GM19328 (cell line): Measurements from ENCODE around the gene REPS2.

Source experiments
- ATAC-seq: cut with Tn5 transposase; IDR thresholded peaks from one replicate; pipeline ENCODE4 v1.9.1; 2021; ENCODE audit warnings: mild to moderate bottlenecking, moderate library complexity; ENCODE audit not compliant: unreplicated experiment

Gene REPS2

DNA sequence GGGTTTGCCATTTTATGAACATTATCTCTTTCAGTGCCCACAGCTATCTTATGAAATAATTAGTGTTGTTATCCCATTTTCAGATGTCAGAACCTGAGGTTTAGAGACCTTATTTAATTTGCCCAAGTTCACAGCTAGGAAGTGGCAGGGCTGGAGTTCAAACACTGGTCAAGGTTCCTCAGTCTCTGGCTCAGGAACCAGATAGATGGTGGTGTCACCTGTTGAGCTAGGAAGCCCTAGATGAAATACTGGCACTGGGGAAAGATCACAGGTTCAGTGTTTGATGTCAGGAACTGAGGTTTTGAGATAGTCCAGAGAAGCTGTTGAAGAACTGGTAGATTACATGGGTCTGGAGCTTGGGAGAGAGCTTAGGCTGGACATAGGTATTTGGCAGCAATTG is 85.4 kb downstream of the REPS2 start:
- no peak for ATAC-seq

DNA sequence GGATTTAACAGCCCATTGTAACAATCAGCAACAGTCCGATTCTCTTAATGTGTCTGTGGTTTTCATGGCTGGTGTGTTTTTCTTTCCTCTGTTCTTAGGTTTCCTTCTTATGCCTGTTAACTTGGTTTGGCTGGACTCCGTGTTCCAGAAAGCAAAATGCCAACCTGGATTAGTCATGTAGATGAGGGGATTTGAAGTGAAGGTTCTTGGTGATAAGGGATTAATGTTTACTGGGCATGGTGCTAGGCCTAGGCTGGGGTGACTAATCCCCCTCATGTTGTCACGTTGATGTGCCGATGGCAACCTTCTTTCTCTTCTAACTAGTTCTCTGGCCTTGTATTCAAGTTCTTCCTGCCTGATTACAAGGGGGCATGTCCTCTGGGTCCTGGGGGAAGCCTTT is 85.9 kb downstream of the REPS2 start:
- ATAC-seq: no peak

GRCh38 chrX:17033225-17033624 is 86.8 kb downstream of the REPS2 start:
- ATAC-seq: no peak

DNA sequence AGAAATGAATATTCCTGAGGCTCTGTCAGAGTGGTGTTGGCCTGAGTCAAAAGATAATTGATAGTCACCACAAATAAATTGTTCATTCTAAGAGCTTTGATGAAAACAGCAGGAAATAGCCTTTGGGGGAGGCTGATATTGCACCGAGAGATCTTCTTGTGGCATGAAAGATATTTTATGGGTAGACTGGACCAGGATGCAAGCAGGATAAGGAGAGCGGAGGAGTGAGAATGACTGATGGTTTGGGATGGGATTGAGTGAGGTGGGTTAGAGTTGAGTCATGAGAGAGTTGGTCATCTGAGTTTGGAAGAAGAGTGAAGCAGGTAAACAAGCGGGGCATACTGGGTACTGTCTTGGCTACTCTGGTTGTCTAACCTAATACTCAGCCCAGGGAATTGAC is 88.7 kb downstream of the REPS2 start:
- ATAC-seq: no peak

DNA sequence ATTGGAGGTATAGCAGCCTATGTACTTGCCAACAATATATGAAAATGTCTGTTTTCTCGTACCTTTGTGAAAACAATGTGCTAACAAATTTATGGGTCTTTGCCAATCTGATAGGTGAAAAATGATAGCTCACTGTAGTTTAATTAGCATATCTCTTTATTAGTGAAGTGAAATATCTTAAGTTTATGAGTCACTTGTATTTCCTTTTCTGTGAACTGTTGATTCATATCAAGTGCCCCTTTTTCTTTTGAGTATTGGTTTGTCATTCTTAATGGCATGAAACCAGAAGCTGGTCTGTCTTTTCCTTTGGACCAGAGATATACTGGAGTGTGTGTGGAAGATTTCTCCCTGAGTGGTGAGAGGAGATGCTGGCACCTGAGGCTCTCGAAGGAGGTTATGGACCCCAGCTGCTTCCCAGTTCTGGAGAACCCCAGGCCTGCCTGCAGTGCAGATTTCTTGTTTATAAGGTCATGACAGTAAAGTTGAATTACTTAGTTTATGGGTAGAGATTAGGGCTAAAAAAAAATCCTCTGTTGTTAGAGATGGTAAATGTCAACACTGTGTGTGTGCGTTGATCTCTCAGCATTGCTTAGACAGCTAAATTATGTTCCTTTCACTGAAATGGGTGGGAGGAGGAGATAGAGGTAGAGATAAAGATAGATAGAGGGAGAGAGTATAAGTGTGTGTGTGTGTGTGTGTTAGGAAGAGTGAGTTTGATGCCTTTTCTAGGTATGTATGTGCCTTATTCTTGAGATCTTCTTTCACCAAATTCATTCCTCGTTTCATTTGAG is 89.9 kb downstream of the REPS2 start:
- no peak for ATAC-seq

DNA sequence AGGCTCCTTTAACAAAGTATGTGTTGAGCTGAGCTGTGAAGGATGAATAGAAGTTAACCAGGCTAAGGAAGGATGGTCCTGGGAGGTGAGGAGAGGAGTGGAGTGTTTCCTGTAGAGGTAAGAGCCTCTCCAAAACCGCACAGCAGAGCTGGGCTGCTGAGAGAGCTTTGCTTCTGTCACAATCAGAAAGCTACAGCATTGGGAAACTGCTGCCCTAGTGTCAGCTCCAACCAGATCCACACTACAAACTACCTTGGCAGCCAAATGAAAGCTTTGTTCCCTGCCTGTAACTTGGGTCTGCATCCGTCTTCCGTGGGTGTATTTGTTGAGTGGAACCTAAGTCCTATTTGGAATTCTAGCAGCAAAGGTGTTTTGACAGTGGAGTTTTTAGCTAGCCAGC is 91.8 kb downstream of the REPS2 start:
- ATAC-seq: no peak

DNA sequence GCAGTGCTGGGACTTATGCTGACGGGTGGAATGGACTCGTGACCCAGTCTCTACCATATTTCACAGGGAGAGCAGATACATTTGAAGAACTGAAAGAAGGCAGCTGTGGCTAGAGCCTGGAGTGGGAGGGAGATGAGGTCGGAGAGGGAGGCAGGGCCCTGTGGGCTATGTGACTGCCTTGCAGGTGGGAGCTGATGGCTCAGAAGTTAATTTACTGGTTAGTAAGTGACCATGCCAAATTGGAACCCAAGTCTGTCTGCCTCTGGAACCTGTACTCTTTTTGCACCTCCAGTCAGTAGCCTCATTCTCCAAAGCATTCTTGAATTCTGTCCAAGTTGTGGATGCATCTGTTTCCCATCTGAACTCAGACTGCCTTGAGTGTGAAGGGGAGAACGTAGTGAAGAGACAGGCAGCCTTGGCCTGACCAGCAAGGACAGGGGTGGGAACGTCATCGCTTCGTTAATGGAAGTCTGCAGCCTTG is 92.3 kb downstream of the REPS2 start:
- ATAC-seq: no peak

GRCh38 chrX:17039826-17040225 is 93.4 kb downstream of the REPS2 start:
- ATAC-seq: no peak

- ATAC-seq: no peak
Measured at GRCh38 chrX:17040711-17041110, 94.3 kb downstream of the REPS2 start.

DNA sequence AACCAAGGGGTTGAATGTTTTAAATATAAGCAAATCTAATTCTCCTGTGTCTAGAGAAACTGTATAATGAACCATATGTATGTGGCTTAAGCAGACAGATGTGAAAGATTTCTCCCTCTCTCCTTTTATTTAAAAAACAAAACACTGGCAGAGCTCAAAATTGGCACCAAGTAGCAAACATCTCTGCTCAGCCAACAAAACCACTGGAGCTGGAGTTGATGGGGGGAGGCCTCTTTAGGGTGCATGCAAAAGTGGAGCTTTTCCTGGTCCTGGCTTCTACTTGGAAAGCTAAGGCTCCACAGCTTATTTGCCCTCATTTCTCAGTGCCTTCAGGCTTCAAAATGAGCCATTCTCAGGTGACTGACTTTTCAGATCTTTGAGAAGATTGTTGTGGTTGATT is 95.6 kb downstream of the REPS2 start:
- ATAC-seq: no peak

GRCh38 chrX:17046478-17047097 is 100.1 kb downstream of the REPS2 start:
- no peak for ATAC-seq

DNA sequence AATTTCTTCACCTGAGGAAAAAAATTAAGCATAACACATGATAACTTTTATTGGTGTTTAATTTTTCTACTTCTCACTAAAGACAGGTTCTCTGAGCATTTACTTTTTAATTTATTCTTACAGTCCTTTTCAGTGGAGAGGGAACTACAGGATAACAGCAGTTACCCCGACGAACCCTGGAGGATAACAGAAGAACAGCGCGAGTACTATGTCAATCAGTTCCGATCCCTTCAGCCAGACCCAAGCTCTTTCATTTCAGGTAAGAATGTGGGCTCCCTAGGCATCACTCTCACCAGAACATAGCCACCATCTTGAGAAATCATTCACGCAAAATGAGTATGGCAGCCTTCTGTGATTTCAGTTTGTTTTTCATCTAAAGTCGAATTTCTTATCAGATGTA is 100.8 kb downstream of the REPS2 start:
- ATAC-seq: no peak

DNA sequence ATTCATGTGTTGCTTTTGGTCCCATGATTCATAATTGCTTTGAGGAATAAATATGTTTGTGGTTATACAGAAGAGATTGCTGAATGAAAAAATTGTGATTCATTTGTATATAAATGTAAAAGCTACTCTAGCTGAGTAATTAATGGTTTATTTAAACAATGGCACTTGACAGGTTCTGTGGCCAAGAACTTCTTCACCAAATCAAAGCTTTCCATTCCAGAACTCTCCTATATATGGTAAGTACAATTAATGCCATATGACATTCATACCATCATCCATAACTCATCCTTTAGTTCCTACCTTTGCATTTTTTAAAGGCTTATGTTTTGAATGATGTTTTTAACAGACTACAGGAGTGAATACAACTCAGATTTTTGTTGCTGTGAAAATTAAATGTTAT is 105.8 kb downstream of the REPS2 start:
- no peak for ATAC-seq

DNA sequence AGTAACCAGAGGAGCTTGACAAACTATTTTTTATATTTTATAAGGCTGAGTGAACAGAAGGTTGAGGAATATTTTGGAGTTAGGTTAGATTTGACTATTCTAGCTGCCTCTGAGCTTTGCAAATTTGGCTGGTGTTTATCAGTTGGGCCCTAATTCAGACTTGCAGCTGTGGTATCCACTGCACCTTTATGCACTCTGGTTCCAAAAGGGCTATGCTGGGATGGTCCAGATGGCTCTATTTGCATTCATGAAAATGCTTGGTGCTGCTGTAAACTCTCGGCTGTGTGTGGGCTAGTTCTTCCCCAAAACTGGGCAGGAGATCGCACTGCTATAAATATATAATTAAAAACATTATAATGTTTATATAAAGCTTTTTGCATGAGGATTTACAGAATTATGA is 106.3 kb downstream of the REPS2 start:
- ATAC-seq: no peak

DNA sequence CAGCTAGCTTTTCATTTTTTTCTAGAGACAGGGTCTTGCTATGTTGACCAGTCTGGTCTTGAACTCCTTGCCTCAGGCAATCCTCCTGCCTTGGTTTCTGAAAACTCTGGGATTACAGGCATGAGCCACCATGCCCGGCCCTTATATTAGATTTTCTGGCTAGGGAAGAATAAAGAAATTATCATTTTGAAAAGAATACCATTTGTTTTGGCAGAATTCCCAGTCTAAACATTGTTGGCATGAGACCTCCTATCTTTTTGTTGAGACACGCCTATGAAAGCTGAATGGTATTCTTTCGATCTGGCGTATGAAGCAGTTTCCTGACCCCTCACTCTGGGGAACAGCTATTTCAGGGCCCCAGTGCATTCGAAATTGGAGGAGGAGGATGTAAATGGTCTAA is 107.0 kb downstream of the REPS2 start:
- ATAC-seq: no peak

- no peak for ATAC-seq
Measured at GRCh38 chrX:17056868-17057608, 110.6 kb downstream of the REPS2 start.

GRCh38 chrX:17062065-17062464 is 115.6 kb downstream of the REPS2 start:
- ATAC-seq: no peak

GRCh38 chrX:17065100-17065499 is 118.6 kb downstream of the REPS2 start:
- no peak for ATAC-seq

DNA sequence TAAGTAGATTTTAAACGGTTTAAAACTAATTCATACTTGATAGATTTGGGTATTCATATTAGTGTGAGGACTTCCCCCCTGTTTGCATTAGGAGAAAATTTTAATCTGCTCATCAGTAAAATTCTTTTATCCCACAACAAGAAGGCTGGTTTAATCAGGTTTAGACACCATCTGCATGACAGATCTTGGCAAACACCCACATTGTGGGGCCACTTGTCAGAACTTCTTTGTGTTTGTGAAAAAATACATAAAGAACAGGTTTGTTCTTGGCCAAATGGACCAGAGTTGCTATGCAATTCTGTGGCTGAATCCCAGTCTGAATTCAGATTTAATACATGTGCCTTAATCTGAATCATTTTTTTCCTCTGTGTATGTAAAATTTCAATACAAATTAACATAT is 121.1 kb downstream of the REPS2 start:
- ATAC-seq: no peak

GRCh38 chrX:17072301-17072700 is 125.8 kb downstream of the REPS2 start:
- ATAC-seq: no peak

DNA sequence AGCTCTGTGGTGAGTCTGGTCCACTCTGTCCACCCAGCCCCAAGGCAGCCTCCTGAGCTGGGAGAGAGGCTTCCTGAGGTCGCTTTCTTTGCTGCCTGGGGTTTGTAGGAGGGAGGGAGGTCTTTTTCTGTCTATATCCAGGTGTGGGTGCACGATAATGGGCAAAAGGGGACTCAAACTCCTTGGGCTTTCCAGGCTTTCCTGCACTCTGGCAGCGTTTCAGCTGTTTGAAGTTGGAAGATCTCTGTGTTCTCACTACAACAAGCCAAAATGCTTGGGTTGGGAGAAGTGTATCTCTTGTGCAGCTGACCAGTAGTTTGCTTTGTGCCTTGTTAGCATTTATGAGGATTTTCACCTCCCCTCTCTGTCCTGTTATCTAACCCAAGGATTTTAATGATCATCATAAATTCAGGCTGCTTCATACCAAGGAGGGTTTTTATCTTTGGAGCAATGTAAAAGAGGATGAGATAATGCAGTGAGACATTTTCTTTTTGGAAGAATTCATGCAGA is 126.3 kb downstream of the REPS2 start:
- ATAC-seq: no peak

DNA sequence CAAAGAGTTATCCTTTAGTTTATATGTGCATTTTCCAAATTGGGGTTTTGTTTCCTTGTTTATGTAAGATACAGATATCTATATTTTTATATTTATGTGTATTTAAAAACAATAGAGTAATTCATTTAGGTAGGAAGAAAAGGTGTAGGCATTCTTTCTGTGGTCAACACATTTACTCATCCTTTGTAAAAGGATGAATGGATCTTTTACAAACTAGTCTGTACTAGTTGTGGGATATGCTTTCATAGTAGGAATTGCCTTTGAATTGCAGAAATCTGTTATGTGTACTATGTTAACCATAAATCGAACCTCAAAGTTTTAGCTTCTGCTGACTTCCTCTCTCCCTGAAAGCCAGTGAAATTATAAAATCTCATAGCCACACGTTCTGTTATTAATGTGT is 128.5 kb downstream of the REPS2 start:
- no peak for ATAC-seq
